HepG2 (cell line): ENCODE results near the gene TAF5. TPM values are rescaled to one million over a fixed set of nuclear protein-coding genes. Genes with fewer than 3 reads are reported as not detected.

ENCODE experiments used
- ELF1 ChIP-seq: sonication (generic); formaldehyde crosslinking; IDR thresholded peaks from 2 replicates; pipeline ENCODE4 v1.4.0; 2020; ENCODE audit warnings: missing genetic modification reagents
- FIP1L1 ChIP-seq: fragments of 200-400 bp; formaldehyde crosslinking; IDR thresholded peaks from 2 replicates; pipeline ENCODE4 v1.6.1; 2018; ENCODE audit warnings: low read depth, mild to moderate bottlenecking, low read length, moderate library complexity, borderline replicate concordance; ENCODE audit not compliant: insufficient read depth
- GLMP ChIP-seq: sonication (generic); formaldehyde crosslinking; IDR thresholded peaks from 2 replicates; pipeline ENCODE4 v1.9.0; 2021; ENCODE audit warnings: missing genetic modification reagents, mild to moderate bottlenecking, borderline replicate concordance
- HCFC1 ChIP-seq: fragments of 150-350 bp; IDR thresholded peaks from 2 replicates; pipeline ENCODE4 v1.6.1; 2014; ENCODE audit warnings: low read depth, low read length
- HOXD1 ChIP-seq: sonication (generic); formaldehyde crosslinking; IDR thresholded peaks from 2 replicates; pipeline ENCODE4 v1.5.0; 2020; ENCODE audit warnings: missing genetic modification reagents
- JUN ChIP-seq: sonication (generic); formaldehyde crosslinking; IDR thresholded peaks from 2 replicates; pipeline ENCODE4 v1.4.0; 2020; ENCODE audit warnings: mild to moderate bottlenecking, missing genetic modification reagents
- MLX ChIP-seq: IDR thresholded peaks from 2 replicates; pipeline ENCODE4 v1.6.1; 2016
- MTF2 ChIP-seq: sonication (generic); formaldehyde crosslinking; IDR thresholded peaks from 2 replicates; pipeline ENCODE4 v1.5.0; 2020; ENCODE audit warnings: missing genetic modification reagents, borderline replicate concordance
- NONO ChIP-seq, 2 experiments: fragments of 450-650 bp in 1 of 2; sonication (generic) in 1 of 2; formaldehyde crosslinking in 1 of 2; IDR thresholded peaks in 1 of 2; conservative IDR thresholded peaks in 1 of 2; 2 replicates each; pipeline versions ENCODE4 v1.6.1 to v1.8.0; 2017 to 2022; ENCODE audit warnings: mild to moderate bottlenecking in 1 of 2, missing genetic modification reagents in 1 of 2, moderate library complexity in 1 of 2
- SMARCE1 ChIP-seq: fragments of 450-650 bp; IDR thresholded peaks from 2 replicates; pipeline ENCODE4 v1.6.1; 2017; ENCODE audit warnings: borderline replicate concordance
- TBL1XR1 ChIP-seq: fragments of 150-350 bp; IDR thresholded peaks from 2 replicates; pipeline ENCODE4 v1.6.1; 2014; ENCODE audit warnings: borderline replicate concordance, low read length; ENCODE audit not compliant: partially characterized antibody
- ZEB1 ChIP-seq: IDR thresholded peaks from 2 replicates; pipeline ENCODE4 v1.6.1; 2012; ENCODE audit warnings: mild to moderate bottlenecking, low read depth, inconsistent platforms; ENCODE audit not compliant: insufficient replicate concordance
- ZFP36L1 ChIP-seq: sonication (generic); formaldehyde crosslinking; IDR thresholded peaks from 2 replicates; pipeline ENCODE4 v1.8.0; 2022; ENCODE audit warnings: mild to moderate bottlenecking, missing genetic modification reagents, moderate library complexity
- ZNF224 ChIP-seq: sonication (generic); formaldehyde crosslinking; IDR thresholded peaks from 2 replicates; pipeline ENCODE4 v1.5.0; 2020; ENCODE audit warnings: mild to moderate bottlenecking, missing genetic modification reagents
- ZNF513 ChIP-seq: sonication (generic); formaldehyde crosslinking; conservative IDR thresholded peaks from 2 replicates; pipeline ENCODE4 v1.5.0; 2020; ENCODE audit warnings: missing genetic modification reagents
- ZNF652 ChIP-seq: IDR thresholded peaks from 2 replicates; pipeline ENCODE4 v1.6.1; 2016; ENCODE audit warnings: low read depth, borderline replicate concordance
- ZNF687 ChIP-seq: sonication (generic); formaldehyde crosslinking; IDR thresholded peaks from 2 replicates; pipeline ENCODE4 v1.5.1; 2020; ENCODE audit warnings: mild to moderate bottlenecking, missing genetic modification reagents, moderate library complexity
- ZNF788 ChIP-seq: sonication (generic); formaldehyde crosslinking; IDR thresholded peaks from 2 replicates; pipeline ENCODE4 v1.5.0; 2020; ENCODE audit warnings: mild to moderate bottlenecking, missing genetic modification reagents, borderline replicate concordance
- ZXDC ChIP-seq: sonication (generic); formaldehyde crosslinking; IDR thresholded peaks from 2 replicates; pipeline ENCODE4 v1.5.0; 2020; ENCODE audit warnings: mild to moderate bottlenecking, missing genetic modification reagents
- polyA plus RNA-seq, 8 experiments: library from polyadenylated mRNA; depleted of rRNA in 3 of 8; stranded (reverse) in 7 of 8; unstranded in 1 of 8; fragments of >200 nt; fragmentation: Illumina TruSeq in 4 of 8; extraction: Trizol in 4 of 8; gene quantifications; 2 replicates each; pipeline versions ENCODE4 v1.2.1 to v1.2.3, GENCODE V29; 2011 to 2016; ENCODE audit warnings: low read depth in 4 of 8, missing spikeins in 1 of 8, mixed read lengths in 1 of 8; ENCODE audit not compliant: insufficient read depth in 1 of 8
- total RNA-seq, 5 experiments: library from RNA; depleted of rRNA; stranded (reverse); fragments of >200 nt; fragmentation: Illumina TruSeq; extraction: Trizol; gene quantifications; 2 replicates each; pipeline ENCODE4 v1.2.3, GENCODE V29; 2016; ENCODE audit warnings: low read depth in 1 of 5

TAF5 gene
- total and polyA plus RNA-seq, 2 of the 13 experiments (the other 11 are each of a cell fraction or from before 2014, with no cell fraction given), result 3.8 to 8.7 TPM

GRCh38 chr10:103396067-103396788, 28.5 kb downstream of the TAF5 start, which contains the start of the genes ATP5MK and PDCD11 (continued):
- TF ChIP-seq ZNF687 (CRISPR knock-in tag), result peak; percentile 95
- TF ChIP-seq ZNF224, result peak; percentile 93; the same call in 1 of the 2 replicates
- no peak for TF ChIP-seq MLX (CRISPR knock-in tag)
- TF ChIP-seq SMARCE1, result no peak
- TF ChIP-seq ZNF788 (CRISPR knock-in tag), result peak; percentile 72
- TF ChIP-seq ZNF513 (CRISPR knock-in tag), result no peak
- no peak for TF ChIP-seq FIP1L1
- no peak for TF ChIP-seq ZNF652 (CRISPR knock-in tag)
- no peak for TF ChIP-seq ZXDC
- no peak for TF ChIP-seq MTF2 (CRISPR knock-in tag)
- no peak for TF ChIP-seq TBL1XR1
- TF ChIP-seq HCFC1, result no peak
- TF ChIP-seq HOXD1 (CRISPR knock-in tag), result no peak; the same call in 1 of the 2 replicates
- no peak for TF ChIP-seq NONO (IDR thresholded peaks at IDR 0.05)
- peak; percentile 94 for TF ChIP-seq NONO (CRISPR knock-in tag; conservative IDR thresholded peaks at IDR 0.05)
- no peak for TF ChIP-seq GLMP (CRISPR knock-in tag)
- TF ChIP-seq JUN (CRISPR knock-in tag), result no peak
- TF ChIP-seq ZEB1, result peak; percentile 40
- no peak for TF ChIP-seq ZFP36L1
- peak; percentile 94 for TF ChIP-seq ELF1 (CRISPR knock-in tag)
